Colon (tissue), 2 donors: Measurements from ENCODE around the gene TESMIN.

ENCODE experiments used
- FAIRE-seq: peaks from 2 replicates; lab custom pipeline; 2012; peaks lifted over from hg19 to GRCh38; lab: Jason Lieb, UNC
- donor health status: control.
- donor health status: control.

Gene TESMIN

DNA sequence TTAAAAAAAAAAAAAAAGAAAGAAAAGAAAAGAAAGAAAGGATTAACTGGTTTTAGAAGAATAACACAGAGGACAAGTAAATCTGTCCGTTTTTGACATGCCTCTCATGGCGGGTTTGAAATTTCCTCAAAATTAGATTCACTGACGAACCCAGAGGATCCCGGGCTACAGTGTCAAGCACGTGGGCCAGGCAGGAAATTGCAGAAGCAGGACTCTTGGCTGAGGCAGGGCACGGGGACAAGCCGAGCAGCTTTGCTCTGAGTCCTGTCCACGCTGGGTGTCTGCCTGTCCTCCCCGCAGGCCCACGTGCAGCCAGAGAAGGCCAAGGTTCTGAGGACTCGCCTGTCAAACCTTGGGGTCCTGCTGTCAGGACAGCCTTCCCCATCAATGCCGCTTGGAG is 42.3 kb downstream of the TESMIN start:
- FAIRE-seq = no peak

DNA sequence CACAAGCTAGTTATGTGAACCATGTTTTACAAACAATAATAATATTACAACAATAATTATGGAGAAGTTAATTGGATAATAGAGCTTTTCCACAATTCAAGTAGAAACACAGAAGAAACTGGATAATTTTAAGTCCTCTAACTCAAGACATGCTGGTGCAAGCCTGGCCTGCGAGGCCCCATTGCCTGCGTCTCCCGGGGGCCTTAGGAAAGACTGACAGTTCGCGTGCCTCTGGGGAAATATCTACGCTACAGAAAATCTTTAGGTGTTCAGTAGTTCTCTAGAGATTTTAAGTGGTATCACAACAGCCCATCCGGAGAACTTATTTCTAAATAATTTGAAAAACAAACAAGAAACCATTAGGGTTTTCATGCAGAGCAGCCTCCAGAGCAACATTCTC is 43.8 kb downstream of the TESMIN start:
- FAIRE-seq = no peak

DNA sequence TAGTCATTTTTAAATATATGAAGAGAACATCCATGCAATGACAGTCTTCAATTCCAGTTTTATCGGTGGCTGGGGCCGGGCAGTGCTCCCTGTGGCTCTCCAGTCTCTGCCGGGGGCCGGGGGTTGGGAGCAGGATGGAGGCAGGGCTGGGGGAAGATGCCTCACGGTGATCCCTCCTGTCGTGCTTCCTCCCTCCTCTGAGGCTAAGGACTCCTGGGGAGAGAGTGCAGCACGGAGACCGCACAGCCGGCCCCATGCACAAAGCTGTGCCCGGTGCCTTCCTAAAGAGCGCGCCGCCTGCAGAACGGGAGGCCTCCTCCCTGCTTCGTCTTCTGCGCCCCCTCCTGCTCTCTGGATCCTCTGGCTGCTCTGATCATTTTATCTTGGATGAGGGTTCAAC is 46.4 kb downstream of the TESMIN start:
- no peak for FAIRE-seq

DNA sequence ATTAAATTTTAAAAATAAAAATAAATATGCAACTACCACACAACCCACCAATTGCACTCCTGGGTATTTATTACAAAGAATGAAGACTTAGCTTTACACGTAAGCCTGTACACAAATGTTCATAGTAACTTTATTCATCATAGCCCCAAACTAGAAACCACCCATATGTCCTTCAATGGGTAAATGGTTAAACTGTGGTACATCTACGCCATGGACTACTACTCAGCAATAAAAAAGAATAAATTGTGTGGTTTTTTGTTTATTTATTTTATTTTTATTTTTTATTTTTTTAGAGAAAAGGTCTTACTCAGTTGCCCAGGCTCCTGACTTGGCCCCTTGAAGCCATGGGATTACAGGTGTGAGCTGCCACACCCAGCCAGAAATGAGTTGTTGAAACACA is 52.3 kb downstream of the TESMIN start:
- FAIRE-seq = no peak

DNA sequence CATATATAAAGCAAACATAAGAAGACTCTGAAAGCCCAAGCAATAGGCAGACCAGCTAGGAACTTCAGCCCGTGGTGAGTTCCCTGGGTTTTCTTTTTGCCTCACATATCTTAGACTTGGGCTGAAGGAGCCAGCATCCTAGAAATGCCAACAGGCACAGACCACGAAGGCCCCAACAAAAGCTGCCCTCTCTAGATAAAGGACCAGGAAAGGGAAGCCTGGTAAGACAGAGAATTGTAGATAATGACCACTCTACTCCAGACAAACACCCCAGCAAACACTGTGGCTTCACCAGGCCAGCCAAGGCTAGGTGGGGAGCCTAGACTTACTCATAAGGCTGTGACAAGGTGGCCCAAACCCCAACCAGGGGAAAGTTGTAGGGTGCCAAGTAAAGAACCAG is 55.8 kb downstream of the TESMIN start:
- no peak for FAIRE-seq

DNA sequence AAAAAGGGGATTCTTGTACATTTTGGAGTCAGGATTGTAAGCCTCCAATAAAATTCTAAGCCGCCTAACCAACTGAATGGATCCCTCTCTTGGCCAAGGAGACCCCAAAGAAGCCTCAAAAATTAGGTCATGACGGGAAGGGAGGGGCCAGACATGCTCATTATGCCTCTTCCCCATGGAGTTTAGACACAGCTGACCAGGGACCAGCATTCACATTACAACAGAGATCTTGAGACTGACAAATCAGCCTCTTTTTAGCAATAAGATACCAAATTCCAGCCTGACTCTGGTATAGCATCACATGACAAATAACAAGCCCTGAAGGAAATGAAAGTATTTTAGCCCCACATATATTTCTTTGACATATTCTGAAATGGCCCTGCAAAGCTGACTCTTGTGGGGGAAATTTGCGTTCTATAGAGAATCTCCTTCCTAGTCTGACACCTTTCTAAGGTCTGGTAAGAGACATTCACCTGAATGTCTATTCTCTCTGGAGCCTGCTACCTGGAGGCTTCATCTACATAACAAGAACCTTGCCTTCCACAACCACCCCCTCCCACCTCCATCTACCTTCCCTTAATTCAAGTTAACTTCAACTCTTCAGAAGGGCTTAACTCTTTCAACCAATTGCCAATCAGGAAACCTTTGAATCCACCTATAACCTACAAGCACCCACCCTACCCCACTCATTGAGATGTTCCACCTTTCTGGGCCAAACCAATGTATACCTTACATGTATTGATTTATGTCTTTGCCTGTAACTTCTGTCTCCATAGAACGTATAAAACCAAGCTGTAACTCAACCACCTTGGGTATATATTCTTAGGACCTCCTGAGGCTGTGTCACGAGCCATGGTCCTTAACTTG is 56.7 kb downstream of the TESMIN start:
- FAIRE-seq = no peak

DNA sequence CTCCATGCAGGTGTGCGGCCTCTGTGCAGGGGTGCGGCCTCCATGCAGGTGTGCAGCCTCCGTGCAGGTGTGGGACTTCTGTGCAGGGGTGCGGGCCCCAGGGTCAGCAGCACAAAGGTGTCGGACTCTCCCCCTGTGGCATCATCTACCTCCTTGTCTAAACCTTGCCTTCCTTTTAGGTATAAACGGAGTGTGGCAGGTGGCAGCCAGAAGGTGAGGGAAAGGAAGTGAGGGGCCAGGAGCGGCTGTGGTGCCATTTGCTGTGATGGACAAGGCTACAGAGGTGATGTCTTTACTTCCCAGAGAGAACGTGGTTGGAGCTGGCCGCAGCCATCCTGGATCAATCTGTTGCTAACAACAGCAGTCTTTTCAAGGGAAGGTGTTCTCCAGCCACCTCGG is 57.8 kb downstream of the TESMIN start:
- no peak for FAIRE-seq

DNA sequence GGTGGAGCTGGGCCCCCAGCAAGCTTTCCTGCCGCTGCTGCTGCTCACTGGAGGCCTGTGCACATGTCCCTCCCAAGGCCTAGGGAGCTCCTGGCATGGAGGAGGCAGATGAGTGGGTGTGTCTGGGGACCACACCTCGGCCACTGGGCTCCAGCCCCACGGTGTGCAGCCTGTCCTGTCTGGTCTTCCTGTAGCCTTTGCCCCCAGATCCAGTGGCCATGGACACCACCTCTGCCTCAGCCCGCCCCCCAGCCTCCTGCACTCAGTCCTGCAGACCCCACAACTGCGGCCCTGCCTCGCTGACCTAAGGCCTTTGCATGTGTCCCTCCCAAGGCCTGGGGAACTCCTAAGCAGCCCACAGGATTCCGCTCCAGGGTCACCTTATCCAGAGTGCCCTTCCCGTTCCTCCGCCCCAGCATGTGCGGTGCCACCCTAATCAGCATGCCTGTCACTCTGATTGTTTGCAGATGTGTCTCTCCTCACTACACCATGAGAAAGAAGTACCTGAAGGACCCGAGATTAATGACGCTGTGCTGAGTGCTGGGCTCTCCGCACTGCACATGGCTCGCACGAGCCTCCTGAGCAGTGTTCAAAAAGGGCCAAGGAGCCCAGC is 58.3 kb downstream of the TESMIN start:
- no peak for FAIRE-seq

DNA sequence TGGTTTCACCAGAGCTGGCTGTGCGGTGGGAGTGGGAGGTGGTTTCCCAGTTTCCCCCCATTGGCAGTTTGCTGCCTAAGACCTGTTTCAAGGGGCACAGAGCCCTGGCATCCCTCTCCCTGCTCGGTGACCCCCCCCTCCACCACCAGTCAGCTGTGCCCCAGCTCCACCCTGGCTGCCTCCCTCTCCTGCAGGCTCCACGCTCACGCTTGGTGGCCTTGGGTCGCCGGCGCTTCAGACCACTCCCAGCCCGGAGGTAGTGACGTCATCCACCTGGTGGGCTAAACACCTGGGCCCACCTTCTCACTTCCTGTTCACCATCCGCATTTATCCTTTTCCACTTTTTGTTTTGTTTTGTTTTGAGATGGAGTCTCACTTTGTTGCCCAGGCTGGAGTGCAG is 59.2 kb downstream of the TESMIN start:
- FAIRE-seq = no peak

DNA sequence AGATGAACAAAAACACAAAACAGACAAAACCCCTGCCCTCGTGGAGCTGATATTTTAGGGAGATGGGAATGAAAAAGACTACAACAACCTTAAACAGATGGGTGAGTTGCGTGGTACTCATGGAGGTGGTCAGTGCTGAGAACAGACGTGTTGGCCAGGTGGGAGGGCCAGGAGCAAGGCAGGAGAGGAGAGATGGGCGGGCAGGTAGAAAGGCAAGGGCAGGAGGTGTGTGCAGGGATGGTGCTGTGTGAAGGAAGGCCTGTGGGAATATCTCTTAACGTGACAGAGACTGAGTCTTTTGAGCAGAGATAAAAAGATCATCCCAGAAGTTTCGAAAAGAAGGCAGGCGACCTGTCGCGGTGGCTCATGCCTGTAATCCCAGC is 59.9 kb downstream of the TESMIN start:
- FAIRE-seq = no peak

DNA sequence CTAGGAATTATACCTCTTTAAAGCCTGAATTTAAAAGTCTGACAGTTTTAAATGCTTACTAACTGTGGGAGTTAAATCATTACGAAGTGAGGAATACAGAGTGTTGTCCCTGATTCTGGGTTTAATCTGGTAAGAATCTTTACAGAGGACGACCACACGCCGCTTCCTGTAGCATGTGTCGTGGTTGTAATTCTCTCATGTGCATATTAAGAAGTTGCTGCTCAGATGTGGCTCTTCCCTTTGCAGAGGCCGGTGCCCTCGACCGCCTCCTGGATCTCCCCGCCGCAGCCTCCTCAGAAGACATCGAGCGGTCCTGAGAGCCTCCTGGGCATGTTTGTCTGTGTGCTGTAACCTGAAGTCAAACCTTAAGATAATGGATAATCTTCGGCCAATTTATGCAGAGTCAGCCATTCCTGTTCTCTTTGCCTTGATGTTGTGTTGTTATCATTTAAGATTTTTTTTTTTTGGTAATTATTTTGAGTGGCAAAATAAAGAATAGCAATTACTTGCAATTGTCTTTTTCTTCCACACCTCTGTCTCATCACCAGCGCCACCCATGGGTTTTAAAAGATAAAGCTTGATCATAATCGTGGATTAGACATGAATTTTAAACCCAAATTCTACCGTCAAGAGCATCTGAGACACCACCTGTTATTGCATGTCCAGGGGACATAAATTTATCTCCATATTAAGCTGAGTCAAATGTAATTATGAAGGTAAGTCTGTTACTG is 60.5 kb downstream of the TESMIN start:
- no peak for FAIRE-seq

DNA sequence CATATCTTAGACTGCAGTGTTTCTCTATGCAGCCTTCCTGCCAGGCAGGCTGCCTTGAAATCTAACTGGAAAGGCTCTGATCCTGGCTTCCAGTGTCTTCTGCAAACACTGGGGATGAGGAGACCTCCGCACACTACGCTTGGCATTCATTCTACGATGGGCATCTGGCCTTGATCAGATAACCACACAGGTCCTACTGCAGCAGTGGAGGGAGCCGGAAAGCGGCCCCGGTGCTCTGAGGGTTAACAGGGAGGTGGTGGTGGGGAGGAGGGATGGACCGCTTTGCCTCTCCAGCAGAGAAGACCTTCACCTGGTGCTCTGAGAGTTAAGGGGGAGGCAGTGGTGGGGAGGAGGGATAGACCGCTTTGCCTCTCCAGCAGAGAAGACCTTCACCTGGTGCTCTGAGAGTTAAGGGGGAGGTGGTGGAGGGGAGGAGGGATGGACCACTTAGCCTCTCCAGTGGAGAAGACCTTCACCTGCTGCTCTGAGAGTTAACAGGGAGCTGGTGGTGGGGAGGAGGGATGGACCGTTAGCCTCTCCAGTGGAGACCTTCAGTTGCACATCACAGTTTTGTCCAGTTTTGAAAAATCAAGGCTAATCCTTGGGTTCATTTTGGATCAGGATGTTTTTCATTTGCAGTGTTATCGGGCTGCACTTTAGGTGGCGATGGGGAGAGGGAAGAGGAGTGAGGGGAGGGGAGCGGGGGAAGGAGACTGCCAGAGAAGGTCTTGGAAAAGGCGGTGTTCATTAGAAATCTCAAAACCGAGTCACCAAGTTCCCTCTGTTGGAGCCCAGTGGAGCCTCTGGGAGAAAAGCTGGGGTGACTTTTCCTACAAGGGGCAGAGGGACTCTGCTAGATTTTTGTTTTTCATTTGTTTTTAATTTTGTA is 61.3 kb downstream of the TESMIN start:
- no peak for FAIRE-seq

DNA sequence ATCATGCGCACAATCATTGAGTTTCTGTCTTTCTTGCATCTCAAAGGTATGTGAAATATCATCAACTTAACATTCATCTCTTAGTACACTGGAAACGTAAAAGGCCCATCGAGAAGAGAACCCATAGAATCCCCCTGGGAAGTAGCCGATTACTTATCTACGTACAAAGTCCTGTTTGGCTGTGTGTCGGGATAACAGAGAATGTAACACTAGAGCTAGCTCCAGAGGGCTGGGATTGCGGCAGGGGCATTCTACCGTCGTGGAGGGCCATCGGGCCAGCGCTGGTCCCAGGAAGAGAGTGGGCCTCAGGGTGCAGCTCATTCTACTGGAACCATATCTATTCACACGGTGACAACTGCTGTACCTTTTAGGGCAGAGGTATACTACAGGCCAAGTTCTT is 62.4 kb downstream of the TESMIN start:
- FAIRE-seq = no peak

DNA sequence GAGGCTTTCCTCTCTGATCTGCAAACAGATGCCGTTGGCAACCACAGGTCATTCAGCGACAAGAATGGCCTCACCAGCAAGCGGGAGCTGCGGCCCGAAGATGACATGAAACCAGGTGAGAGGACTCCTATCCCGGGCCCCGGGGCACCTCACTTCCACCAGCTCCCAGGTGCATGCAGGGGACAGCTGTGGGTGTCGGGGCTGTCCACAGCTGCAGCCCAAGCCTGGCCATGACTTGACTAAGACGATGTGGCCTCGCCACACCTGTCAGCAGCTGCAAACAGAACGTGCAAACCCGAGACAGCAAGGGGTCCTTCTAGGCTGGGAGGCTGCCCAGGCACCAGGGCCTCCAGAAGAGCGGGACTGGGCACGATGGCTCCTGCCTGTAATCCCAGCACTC is 63.3 kb downstream of the TESMIN start:
- FAIRE-seq = no peak

DNA sequence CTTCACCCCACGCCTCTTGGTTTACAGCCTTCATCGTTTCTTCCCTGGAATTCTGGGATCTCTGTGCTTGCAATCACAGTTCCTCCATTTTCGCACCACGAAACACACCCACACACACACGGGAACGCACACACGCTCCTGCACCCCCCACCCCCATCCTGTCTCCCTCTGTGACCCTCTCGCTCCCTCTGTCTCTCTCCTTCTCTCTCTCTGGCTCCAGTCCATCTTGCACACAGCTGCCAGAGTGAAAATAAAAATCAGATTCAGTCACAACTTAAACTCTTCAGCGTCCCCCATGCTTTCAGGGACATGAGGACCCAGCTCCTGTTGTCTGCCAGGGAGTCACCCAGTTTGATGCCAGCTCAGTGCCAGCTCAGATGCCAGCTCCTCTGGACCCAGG is 64.0 kb downstream of the TESMIN start:
- FAIRE-seq = no peak

DNA sequence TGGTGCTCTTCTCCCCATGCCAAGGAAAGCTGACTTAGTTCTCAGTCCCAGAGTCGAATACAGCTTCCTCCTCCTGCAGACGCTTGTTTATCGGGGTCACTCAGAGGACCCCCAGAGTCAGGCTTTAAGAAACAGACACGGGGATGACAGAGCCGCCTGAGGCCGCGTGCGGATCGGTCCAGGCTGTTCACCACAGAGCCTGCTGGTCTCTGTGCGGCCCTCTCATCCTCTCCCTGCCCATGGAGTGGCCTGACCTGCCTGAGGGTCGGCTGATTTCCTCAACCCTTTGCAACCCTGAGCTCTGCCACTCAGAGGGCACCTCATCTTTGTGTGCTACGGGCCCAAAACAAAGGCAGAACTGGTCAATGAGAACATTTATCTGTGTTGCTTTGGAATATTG is 64.8 kb downstream of the TESMIN start:
- no peak for FAIRE-seq

DNA sequence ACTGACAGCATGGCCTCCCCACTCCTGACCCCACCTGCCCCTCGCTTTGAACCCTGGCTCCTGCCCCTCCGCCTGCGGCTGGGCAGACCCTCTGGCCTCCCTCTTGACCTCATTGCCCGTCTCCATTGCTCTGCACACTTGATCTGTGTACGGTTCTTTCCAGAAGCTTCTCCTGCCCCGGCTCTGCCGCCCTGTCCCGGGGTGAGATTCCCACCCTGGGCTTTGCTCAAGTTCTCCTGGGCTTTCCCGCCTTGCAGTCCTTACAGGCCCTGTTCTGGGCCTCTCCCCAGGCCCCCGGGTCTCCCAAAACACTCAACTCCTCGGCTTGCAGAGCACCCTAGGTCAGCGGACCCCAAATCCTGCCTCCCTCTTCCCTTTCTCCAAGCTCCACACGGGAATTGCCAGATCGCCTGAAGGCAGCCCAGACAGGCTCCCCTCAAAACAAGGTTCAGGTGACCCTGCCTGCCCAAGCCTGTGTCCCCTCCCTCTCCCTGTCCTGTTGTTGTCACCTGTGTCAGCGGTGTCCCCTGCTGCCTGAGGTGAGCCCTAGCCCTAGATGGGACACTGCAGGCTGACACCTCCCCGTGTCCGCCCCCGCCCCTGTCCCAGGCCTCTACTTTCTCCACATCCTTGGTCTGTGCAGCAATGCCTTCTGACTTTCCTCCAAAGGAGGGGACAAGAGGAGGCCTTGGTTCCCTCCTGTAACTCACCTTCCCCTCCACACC is 65.5 kb downstream of the TESMIN start:
- FAIRE-seq = no peak

DNA sequence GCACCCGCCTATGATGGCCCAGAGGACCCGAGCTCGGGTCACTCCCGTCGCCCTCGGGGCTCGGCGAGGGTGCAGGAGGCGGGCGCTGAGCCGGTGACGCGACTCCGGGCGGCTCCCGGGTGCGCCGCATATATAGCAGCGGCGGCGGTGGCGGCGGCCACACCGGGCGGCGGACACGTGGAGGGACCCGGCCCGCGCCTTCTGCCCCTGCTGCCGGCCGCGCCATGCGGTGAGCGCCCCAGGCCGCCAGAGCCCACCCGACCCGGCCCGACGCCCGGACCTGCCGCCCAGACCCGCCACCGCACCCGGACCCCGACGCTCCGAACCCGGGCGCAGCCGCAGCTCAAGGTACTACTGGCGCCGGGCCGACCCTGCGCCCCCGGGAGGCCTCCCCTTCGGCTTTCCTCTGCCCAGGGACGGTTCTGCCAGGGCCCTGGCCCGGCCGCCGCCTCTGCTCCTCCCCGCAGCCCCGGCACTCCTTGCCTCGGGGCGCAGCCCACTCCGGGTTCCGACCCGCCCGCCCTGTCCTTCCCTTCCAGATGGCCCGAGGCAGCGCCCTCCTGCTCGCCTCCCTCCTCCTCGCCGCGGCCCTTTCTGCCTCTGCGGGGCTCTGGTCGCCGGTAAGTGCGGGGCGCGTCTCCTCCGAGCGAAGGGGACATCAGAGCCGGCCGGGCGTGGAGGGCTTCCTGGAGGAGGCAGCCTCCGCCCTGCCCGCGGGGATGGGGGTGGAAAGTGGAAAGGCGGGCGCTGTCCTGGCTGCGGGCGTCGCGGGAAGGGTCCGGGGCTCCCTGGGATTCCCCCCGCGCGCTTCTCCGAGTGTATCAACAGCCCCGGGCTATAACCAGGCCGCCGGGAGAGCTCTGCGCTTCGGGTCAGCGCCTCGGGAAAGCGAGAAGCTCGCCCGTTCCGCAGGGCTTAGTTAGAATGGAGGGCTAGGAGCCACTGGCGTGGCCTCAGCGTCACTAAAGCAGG is 66.6 kb downstream of the TESMIN start, which contains the start of gene GAL:
Gene GAL (plus strand): TSS at position 160 of the 972 bp plus-strand sequence. CDS start 380 bp downstream, at position 540.
- no peak for FAIRE-seq

DNA sequence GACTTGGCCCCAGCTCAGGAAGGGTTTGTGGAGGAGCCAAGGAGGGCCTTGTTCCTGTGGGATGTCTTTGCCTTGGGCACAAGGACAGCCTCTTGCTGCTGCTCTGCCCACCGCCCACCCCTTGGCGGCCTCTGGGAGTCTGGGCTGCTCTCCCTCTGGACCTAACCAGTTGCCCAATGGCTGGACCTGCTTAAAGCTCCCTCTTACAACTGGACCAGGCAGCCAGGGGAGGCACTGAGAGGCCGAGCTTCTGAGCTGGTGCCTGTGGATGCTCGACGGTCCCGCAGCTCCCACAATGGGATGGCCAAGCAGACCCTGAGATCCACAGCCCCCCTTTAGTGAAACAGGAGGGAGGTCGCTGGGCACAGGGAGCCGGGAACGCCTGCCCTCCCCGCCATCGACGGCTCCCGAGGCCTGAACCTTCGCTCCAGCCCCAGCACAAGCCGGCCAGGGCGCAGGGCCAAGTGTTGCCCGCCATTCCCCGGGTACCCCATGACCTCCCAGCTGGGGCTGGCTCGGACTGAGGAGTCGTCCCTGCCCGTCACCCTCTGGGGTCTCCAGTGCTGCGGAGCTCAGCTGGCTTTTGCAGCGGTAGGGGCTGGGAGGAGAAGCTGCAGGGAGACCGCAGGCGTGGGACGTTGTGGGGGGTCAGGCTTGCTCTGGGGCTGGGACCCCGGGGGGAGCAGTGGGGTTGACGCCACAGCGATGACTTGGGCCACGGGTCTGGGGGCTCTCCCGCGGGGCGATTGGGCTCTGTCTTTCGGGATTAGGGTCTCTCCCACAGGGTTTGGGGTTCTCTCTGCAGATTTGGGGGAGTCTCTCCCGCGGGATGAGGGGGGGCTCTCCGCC is 67.6 kb downstream of the TESMIN start:
- no peak for FAIRE-seq
